NCI-H748 treated with DMSO at 0.1 percent for 48 hours (cell line): ENCODE results near the gene ACOT11.

Source experiments
- DNase-seq: peaks from one replicate; lab custom pipeline; 2025; lab: John Stamatoyannopoulos, UW

The ACOT11 gene

DNA sequence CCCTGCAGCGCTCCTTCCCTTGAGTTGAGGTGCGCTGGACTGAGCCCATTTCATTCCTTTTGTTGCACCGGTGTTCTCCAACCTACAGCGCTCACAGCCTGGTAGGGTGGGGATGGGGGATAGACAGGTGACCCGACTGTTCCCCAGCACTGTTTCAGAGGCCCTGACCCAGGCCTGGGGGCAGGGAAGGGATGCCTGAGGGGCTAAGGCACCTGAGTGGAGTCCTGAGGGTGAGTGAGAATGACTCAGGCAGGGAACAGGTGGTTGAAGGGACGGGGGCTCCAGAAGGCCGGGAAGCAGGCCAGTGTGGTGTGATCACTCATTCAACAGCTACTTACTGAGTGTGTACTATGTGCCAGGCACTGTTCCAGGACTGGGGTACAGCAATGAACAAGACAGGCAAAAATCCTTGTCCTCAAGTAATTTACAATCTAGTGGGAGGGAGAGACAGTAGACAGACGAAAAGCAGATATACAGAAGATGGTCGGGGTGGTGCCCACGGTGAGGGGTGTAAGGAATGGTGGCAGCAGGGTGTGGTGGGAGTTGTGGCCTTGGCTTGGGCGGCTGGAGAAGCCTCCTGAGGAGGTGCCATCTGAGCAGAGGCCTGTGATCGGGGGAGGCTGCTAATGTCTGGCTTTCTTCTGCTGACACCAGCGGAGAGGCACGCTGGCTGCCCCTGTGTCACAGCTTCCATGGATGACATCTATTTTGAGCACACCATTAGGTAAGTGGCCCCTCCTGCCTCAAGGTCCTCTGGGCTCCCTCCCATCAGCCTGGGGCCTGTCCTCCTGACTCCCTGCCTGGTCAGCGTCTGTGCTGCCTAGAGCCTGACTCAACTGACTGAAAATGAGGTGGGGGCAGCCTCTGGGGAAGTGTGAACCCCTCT is 37.4 kb downstream of the ACOT11 start:
- DNase-seq, result no peak

GRCh38 chr1:54588377-54588776 is 40.3 kb downstream of the ACOT11 start:
- DNase-seq, result no peak

DNA sequence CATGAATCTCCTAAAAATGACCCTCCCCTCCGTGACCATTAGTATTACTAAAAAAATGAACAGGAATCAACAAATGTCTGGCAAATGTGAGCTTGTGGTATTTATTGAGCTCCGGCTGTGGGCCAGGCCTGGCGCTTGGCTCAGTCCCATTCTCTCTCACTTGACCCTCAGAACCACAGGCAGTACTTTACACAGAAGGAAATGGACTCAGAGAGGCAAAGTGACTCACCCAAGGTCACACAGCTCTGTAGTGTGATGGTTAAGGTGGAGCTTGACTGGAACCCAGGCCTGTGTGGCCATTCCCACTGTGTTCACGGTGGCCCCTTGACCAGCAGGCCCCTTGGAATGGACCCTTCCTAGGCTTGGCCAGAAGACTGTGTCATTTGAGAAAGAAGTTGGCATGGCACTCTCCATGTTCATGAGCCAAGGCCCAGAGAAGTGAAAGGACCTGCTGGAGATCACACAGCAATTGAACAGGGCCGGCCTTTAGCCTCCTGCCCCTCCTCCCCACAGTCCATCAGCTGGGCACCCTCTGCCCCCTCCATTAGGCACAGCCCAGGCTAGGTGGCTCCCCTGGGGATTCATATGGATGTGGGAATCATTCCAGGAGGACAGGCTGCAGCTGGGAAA is 43.2 kb downstream of the ACOT11 start:
- DNase-seq, result no peak

- no peak for DNase-seq
Observed at GRCh38 chr1:54593571-54594160, 45.6 kb downstream of the ACOT11 start.

DNA sequence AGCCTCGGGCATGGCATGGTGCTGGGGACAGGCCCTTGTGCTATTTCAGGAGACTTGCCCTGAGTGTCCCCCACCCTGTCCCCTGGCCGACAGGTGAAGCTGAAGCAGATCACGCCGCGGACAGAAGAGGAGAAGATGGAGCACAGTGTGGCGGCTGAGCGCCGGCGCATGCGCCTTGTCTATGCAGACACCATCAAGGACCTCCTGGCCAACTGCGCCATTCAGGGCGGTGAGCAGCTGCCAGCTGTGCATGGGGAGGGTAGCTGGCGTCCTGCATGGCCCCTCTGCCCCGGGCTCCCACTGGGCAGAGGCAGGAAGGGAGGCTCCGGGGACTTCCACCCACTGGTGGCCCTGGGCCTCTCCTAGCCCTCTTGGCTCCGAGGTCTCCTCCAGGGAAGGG is 46.4 kb downstream of the ACOT11 start:
- DNase-seq, result no peak

DNA sequence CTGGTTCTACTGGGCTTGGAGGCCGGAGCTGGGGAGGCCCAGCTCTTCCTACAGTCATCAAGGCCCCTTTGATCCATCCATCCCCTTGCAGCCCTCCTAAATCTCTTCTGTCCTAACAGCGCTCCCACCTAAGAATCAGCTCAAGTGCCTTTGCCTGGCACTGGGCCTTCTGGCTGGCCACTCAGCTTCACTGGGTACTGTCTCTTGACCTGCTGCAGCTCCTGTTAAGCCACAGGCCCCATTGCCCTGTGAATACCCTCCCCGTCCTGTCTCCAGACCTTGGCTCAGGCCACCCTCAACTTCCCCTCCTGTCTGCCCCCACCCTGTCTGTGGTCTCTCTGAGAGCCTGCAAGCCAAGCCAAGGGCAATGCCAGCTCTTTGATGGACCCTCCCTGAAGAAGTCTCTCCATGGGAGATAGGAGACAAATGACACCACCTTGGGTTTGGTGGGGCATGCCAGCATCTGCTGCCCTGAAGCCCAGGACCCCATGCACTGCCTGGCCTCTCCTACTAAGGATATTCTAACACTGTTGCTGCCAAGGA is 48.0 kb downstream of the ACOT11 start:
- no peak for DNase-seq

DNA sequence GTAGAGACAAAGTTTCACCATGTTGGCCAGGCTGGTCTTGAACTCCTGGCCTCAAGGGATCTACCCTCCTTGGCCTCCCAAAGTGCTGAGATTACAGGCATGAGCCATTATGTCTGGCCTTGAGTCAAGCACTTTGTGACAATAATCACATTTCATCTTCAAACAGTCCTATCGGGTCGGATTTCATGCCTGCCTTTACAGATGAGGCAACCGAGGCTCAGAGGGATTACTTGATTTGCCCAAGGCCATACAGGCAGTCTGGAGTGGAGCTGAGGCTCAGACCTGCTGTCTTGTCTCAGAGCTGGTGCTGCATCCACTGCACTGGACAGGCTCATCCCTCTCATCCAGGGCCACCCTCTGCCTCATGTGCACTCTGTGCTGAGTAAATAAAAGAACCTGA is 48.7 kb downstream of the ACOT11 start:
- DNase-seq, result no peak

GRCh38 chr1:54597455-54598030 is 49.5 kb downstream of the ACOT11 start:
- no peak for DNase-seq

- no peak for DNase-seq
Observed at GRCh38 chr1:54599211-54599823, 51.3 kb downstream of the ACOT11 start.

- no peak for DNase-seq
Observed at GRCh38 chr1:54600947-54601721, 53.1 kb downstream of the ACOT11 start.

- DNase-seq, result no peak
Observed at GRCh38 chr1:54601730-54602129, 53.7 kb downstream of the ACOT11 start.

- DNase-seq, result no peak
Observed at GRCh38 chr1:54602554-54602953, 54.5 kb downstream of the ACOT11 start.

DNA sequence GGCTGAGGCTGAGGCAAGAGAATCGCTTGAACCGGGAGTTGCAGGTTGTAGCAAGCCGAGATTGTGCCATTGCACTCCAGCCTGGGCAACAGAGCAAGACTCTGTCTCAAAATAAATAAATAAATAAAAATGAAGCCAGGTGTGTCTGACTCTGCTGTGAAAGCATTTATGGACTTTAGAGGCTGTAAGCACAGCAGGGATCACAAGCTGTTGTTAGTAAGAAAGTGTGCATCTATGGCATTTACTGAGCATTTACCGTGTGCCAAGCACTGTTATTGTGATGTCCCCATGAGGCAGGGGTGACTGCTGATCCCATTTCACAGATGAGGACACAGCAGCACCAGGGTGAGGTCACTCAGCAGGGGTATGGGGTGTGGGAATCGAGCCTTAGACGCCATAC is 55.2 kb downstream of the ACOT11 start:
- DNase-seq, result no peak

GRCh38 chr1:54604051-54604450 is 56.0 kb downstream of the ACOT11 start:
- no peak for DNase-seq

DNA sequence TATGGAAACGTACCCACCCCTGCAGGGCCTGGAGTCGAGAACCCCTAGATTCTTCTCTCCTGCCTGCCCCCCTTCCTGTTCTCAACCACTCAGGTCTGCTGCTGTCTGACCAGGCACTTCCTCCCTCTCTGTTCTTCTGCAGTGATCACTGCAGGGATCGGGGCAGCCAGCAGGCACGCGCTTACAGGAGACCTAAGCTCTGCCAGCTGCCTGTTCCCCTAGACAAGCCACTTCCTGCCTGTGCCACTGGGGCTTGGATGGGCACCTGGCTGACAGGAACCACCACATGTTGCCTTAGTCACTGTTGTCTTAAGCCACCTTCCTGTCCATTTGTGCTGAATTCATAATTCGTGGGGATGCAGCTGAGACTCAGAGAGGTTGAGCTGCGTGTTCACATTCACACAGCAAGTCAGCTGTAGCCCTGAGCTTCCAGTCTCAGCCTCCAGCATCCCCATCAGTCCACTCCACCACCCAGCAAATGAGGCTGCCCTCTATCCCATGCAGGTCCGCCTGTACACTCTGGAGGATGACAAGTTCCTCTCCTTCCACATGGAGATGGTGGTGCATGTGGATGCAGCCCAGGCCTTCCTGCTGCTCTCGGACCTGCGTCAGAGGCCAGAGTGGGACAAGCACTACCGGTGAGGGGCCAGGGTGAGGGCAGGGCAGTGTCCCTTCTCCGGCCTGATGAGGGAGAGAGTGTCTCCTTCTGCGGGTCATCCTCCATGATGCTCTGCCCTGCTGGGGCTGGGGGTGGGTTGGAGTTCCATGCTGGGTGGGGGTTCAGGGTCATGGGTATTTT is 56.7 kb downstream of the ACOT11 start:
- no peak for DNase-seq

DNA sequence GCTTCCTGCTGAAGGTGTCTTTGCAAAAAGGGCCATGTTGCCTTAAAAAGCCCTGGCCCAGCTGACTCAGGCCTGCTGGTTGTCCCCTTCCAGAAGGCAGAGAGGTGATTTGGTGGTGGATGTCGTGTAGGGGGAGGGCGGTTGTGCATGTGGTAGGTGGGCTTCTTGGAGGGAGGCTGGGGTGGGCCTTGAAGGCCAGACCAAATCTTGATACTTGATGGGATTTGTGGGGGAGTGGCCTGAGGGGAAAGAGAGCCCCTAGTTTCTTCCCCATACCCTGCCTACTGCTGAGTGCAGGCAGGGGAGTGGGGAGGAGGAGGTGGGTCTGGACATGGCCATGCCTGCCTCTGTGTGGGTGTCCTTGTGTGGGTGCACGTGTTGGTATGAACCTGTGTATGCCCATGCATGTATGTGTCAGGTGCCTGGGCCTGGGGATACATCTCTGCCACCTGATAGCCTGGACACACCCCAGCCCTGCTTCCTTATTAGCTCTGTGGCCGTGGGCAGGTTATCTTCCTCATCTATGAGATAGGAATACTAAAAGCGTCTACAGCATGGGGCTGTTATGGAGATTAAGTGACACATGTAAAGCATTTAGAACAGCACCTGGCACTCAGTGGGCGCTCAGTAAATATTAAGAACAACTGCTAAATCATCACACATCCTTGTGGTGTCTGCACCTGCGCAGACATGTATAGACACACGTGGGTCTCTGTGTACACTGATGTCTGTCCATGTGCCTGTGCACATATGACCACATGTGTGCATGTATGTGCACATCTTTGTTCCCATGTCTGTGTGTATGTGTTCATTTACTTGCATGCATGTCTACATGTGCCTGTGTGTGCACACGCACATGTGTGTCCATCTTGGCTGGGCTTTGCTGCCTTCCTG is 58.3 kb downstream of the ACOT11 start:
- DNase-seq, result peak; percentile 7

DNA sequence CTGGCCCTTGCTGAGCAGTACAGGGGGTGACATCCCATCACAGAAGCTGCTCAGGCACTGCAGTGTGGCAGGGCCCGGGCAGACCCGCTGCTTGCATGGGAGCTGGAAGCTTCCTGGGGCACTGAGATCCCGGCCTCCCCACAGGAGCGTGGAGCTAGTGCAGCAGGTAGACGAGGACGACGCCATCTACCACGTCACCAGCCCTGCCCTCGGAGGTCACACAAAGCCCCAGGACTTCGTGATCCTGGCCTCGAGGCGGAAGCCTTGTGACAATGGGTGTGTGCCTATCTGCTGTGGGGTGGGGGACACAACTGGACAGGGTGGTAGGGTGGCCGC is 58.9 kb downstream of the ACOT11 start:
- no peak for DNase-seq

- no peak for DNase-seq
Observed at GRCh38 chr1:54607821-54608565, 60.0 kb downstream of the ACOT11 start.
